DMS53 (cell line): Measurements from ENCODE around the gene PMEPA1.

ENCODE experiments used
- DNase-seq: peaks from one replicate; lab custom pipeline; 2025; lab: John Stamatoyannopoulos, UW

PMEPA1 gene

GRCh38 chr20:57711311-57711712, 1.5 kb upstream of the PMEPA1 start:
- DNase-seq: no peak

DNA sequence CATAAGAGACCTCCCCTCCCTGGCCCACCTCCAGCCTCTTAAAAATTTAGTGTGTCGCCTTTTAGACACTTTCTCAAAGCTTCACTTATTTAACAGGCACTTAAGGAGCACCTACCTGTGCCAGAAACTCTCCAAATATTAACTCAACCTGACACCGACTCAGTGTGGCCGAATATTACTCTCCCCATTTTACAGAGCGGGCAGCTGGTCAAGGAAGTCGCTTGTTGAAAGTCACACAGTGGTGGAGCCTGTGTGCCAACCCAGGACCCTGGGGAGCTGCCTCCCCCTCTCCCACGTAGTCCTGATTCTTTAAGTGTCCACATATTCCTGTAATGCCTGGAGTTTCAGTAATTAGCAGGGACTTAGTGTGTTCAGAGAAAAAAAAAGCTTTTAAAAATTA, 1.0 kb upstream of the PMEPA1 start:
- no peak for DNase-seq

GRCh38 chr20:57708694-57709673, 831 bp downstream of the PMEPA1 start:
- DNase-seq: no peak

DNA sequence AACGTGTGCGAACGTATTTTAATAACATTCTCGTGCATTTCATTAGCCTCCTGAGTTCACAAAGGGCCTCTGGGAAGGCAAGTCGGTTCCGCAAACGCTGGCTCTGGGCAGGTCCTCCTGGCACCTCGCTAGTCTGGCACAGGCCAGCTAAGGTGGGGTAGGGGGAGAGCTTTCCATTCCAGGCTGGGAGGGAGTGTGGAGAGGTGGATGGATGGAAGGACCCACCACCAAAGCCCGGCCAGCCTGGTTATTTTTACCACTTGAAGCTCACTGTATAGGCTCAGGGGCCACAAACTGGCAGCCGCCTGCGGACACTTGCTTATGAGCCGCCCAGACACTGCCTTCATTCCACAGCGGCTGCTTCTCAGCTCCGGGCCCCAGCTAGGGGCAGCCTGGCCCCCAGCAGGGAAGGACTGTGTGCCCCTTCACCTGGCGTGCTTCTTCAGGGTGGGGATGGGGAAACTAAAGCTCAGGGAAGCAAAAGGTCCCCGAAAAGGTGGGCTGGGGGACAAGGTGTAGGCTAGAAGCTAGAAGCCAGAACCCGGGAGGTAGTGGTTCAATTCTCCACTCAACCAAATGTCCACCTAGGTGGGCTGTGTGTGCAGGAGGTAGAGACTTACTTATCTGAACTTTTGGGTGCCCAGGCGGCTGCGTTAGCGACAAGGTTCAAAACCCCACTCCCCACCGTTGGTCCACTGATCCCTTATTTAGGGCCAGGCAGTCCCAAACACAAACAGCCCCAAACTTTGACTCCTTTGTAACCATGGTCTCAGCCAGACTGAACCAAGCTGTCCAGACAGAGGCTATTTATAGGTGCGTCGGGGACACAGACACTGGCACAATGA, 1.7 kb downstream of the PMEPA1 start:
- no peak for DNase-seq

- DNase-seq: no peak
These were observed 2.5 kb downstream of the PMEPA1 start for GRCh38 chr20:57707320-57707719.

DNA sequence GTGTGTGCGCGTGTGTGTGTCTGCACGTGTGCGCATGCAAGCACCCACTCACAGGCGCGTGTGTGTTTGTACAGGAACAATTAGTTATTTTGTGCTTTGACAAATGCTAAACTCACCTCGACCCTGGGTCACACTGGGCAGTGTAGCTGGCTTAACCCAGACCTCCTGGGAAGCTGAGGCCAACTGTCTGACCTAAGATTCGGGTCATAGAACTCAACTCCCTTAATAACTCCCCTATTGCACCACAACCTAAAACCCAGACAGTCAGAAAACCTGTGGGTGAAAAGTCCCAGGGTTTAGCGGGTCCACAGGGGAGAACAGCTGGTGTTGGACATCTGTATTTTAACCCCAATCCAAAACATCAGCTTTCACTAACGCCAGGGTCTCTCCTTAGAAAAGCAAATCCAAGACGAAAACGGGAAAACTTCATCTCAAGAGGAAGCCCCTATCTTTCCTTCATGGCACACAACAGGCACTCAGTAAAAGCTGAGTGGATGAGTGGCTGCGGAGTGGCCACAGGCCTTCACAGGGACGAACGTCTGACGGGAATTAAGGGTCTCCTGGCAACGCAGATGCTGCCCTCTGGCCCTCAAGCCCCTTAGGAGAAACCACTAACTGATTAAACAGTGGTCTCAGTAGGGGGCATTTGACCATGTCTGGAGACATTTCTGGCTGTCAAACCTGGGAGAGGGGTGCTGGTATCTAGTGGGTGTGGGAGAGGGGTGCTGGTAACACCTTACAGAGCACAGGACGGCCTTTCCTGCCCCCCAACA, 4.5 kb downstream of the PMEPA1 start:
- DNase-seq: no peak

- no peak for DNase-seq
These were observed 5.6 kb downstream of the PMEPA1 start for GRCh38 chr20:57704245-57704644.

DNA sequence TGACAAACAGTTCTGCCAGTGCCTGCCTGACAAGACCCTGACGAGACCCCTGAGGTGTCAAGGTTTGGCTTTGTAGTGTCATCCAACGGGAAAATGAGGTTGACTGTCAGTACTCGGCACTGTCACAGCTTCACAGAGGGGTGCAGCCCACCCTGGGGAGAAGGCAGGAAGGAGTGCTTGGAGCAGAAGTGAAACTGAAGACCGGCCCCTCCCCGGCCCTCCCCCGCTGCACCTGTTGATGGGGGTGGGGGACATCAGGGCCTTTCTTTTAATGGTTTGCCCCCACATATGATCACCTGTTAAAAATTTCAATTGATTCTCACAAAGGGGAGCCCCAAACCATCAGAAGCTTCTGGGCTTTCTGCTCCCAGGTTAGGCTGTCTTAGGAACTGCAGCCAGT, 6.8 kb downstream of the PMEPA1 start:
- DNase-seq: no peak

DNA sequence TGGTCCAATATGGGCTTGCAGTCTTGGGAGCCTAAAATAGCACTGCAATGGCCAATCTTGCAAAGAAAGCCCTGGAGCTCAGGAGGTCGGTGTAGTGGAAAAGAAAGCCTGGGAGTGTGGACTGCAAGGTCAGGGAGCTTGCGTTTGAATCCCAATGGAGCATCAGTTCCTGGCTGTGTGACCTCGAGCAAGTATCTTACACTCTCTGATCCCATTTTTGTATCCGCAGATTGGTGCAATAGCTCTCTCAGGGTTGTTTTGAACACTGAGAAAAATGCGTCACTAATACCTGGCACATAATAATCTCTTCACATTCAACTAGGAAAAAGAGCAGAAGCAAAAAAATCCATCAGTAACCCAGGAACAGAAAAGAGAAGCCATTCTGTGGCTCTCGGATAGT, 7.3 kb downstream of the PMEPA1 start:
- no peak for DNase-seq

- no peak for DNase-seq
These were observed 7.7 kb downstream of the PMEPA1 start for GRCh38 chr20:57702091-57702490.

- no peak for DNase-seq
These were observed 8.2 kb downstream of the PMEPA1 start for GRCh38 chr20:57701651-57702050.

GRCh38 chr20:57701090-57701489, 8.7 kb downstream of the PMEPA1 start:
- DNase-seq: no peak

GRCh38 chr20:57699395-57699794, 10.4 kb downstream of the PMEPA1 start:
- no peak for DNase-seq

DNA sequence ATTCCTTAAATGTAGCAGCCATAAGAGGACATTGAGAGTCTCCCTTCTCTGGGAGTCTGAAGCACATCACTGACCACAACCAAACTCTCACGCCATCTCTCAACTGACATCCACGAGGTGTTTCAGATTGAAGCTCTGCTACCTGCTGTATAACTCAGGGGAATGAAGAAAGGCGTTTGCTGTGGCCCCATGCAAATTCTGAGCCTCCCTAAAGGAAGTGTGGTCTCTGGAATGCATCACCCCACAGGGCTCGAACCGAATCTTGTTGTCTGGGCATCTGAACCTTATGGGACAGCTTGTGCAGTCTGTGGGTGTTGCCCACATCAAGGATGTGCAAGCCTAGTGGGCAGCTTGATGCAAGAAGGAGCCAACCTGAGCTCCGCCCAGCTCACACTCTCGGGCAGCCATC, 10.9 kb downstream of the PMEPA1 start:
- DNase-seq: no peak

DNA sequence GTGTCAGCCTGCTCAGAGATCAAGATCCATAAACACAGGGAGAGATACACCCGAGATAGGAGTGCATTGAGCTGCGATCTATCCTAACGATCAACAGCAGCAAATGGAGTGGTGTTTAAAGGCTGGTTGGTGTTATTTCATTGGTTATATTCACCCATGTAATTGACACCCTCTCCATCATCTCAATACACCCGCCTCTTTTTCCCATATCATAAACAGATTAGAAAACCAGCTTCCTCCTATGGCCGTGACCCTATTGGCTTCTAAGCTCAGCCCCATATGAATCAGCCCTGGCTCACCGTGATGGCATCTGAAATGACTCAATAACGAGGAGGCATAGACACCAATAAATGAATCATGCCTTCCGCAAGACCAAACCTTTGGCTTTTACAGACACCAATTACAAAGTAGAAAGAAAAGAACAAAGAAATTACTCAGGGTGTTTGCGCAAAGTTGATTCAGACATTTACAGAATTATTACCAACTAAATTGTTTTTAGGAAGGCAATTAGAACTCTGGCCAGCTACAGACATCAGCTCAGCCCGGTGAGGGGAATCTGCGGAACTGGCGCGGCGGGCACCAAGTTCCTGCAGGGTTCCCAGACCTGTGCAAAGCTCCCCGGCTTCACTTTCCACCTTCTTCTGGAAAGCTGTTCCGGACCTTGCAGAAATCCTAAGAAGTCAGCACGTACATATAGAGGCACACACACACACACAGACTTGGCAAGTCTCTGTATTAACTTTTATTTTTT, 11.5 kb downstream of the PMEPA1 start:
- DNase-seq: no peak

- DNase-seq: no peak
These were observed 12.3 kb downstream of the PMEPA1 start for GRCh38 chr20:57697543-57697942.

DNA sequence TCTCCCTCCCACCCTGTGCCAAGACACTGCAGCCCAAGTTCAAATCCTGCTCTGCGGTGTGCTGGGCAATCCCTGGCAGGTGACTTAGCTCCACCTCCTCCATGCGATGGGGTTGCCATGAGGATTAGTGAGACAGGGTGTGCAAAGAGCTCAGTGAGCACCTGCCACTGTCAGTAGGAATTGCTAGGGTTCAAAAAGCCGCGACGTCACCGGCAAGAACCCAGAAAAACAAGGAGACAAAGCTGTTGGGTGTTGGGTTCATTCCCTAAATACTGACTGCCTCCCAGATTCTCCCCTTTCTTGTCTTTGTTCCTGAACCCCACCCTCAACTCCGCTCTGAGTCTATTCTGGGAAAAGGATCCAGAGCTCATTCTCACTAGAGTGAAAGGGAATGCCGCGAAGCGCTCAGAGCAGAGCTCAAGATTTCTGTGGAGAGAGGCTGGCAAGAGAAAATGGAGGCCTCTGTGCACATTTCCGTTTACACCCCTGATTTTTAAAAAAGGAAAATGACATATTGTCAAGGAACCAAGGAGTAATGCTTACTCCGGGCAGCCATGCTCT, 13.3 kb downstream of the PMEPA1 start:
- DNase-seq: no peak

DNA sequence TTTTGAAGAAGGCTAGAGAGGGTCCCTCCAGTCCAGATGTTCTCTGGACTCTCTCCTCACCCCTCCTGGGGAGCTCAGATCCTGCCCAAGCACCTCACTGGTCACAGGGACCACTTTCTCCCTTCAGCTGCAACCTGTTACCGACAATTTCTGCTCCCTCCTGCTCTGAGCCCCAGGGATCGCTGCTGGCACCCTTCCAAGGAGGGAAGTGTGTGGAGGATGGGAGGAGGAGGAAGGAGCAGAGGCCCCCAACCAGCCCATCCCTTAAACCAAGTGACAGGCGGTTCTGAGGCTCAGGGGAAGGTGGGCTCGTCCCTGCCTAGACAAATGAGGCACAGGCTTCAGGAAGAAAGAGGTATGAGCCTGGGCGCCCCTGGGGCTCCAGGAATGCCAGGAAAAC, 13.9 kb downstream of the PMEPA1 start:
- no peak for DNase-seq

DNA sequence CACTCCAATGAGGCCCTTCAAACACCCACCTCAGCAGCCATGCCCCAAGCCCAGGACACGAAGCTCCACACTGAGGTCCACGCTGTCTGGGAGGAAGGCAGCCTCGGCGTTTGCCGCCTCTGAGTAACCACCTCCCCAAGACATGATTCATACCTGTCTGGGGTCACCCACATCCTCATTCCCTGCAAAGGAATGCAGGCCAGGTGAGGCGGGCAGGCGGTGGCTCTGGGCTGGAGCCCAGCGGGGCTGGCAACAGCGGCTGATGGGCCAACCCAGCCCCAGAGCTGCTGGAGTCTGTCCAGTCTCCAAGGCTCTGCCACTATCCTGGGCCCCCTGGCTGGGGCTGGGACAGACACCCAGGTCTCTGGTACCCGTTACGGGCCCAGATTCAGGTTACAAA, 14.8 kb downstream of the PMEPA1 start:
- DNase-seq: no peak

DNA sequence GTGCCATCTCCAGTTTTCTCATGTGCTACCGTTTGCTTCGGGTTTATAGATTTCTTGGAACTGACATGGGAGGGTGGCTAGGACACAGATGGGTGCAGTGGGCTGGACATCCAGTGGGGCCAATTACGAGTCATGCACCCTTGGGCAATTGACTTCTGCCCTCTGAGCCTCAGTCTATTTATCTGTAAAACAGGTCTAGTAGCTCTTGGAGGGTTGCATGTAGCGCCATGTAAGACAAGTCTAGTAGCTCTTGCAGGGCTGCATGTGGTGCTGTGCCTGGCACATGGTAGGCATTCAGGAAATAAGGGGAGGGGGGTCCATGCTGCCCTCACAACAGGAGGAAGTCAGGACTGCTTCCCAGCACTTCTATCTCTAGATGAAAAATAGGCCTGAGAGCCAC, 15.3 kb downstream of the PMEPA1 start:
- DNase-seq: no peak

- no peak for DNase-seq
These were observed 16.0 kb downstream of the PMEPA1 start for GRCh38 chr20:57693670-57694329.
